Endodermal cell (in vitro differentiated cells): ENCODE measurements around the gene WWC1. TPM values are rescaled to one million over a fixed set of nuclear protein-coding genes. Genes with fewer than 3 reads are reported as not detected.

ENCODE experiments used
- DNase-seq: peaks from one replicate; pipeline ENCODE4 v3.0.0-alpha.2; 2017
- H3K27ac ChIP-seq: 2 replicates; pipeline ENCODE4 v1.5.1; 2013; ENCODE audit warnings: mild to moderate bottlenecking, low read depth, low read length, moderate library complexity
- H3K27me3 ChIP-seq: 2 replicates; pipeline ENCODE4 v1.6.1; 2013; ENCODE audit warnings: mild to moderate bottlenecking, low read length, moderate library complexity; ENCODE audit not compliant: insufficient read depth, control insufficient read depth, poor library complexity, severe bottlenecking
- H3K36me3 ChIP-seq: 2 replicates; pipeline ENCODE4 v1.7.0; 2013; ENCODE audit warnings: mild to moderate bottlenecking, low read length, moderate library complexity; ENCODE audit not compliant: control insufficient read depth, insufficient read depth
- H3K4me1 ChIP-seq: one replicate; pipeline ENCODE4 v1.7.0; 2013; ENCODE audit warnings: low read length; ENCODE audit not compliant: control insufficient read depth, insufficient read depth
- H3K4me3 ChIP-seq: 2 replicates; pipeline ENCODE4 v1.5.1; 2013; ENCODE audit warnings: mild to moderate bottlenecking, low read length, moderate library complexity
- H3K9ac ChIP-seq: 2 replicates; pipeline ENCODE4 v1.6.1; 2013; ENCODE audit warnings: mild to moderate bottlenecking, low read length, moderate library complexity; ENCODE audit not compliant: poor library complexity, severe bottlenecking; ENCODE audit errors: extremely low read depth
- H3K9me3 ChIP-seq: 2 replicates; pipeline ENCODE4 v1.6.1; 2013; ENCODE audit warnings: mild to moderate bottlenecking, low read length, moderate library complexity; ENCODE audit not compliant: control insufficient read depth
- H3K27ac Mint-ChIP-seq: 2 replicates; pipeline ENCODE4 v1.8.0; 2020; ENCODE audit warnings: mixed read lengths
- H3K27me3 Mint-ChIP-seq: 2 replicates; pipeline ENCODE4 v1.8.0; 2021; ENCODE audit warnings: mild to moderate bottlenecking, mixed read lengths; ENCODE audit not compliant: insufficient read depth
- H3K36me3 Mint-ChIP-seq: 2 replicates; pipeline ENCODE4 v1.8.0; 2020; ENCODE audit warnings: low read depth, mixed read lengths
- H3K4me1 Mint-ChIP-seq: 2 replicates; pipeline ENCODE4 v1.8.0; 2020; ENCODE audit warnings: mixed read lengths
- H3K4me3 Mint-ChIP-seq: 2 replicates; pipeline ENCODE4 v1.8.0; 2020; ENCODE audit warnings: mild to moderate bottlenecking, moderate library complexity, mixed read lengths
- H3K9me3 Mint-ChIP-seq: 2 replicates; pipeline ENCODE4 v1.8.0; 2020; ENCODE audit warnings: mild to moderate bottlenecking, mixed read lengths
- CTCF ChIP-seq: fragments of 200-600 bp; sonication (generic); conservative IDR thresholded peaks from 2 replicates; pipeline ENCODE4 v1.5.0; 2021; ENCODE audit warnings: antibody characterized with exemption, mild to moderate bottlenecking
- WGBS, 2 experiments: methylation state at CpG; one replicate each; pipeline versions ENCODE4 v1.1.5 to v1.1.7; 2013; ENCODE audit warnings: missing lambda C conversion rate in 2 of 2, mixed read lengths in 1 of 2; ENCODE audit not compliant: insufficient coverage in 1 of 2, insufficient read length in 1 of 2; 5-methylcytosine and 5-hydroxymethylcytosine counted together
- total RNA-seq, 2 donors: library from RNA; stranded (reverse); fragmentation: NEBNext Ultra II Directional in 1 of 2; extraction: Animal tissue kit (Norgen Biotek cat#: 25700) in 1 of 2; gene quantifications; 2 replicates in 1 of 2; 3 replicates in 1 of 2; pipeline ENCODE4 v1.2.1, GENCODE V29; 2021

The WWC1 gene
- total RNA-seq, 2 donors from 2014 or later = 18.4 to 20.3 TPM

- Mint-ChIP-seq H3K27ac (no peak overlapping the region), H3K4me3 (no peak overlapping the region), H3K27me3 (no peaks in the 10 kb centered on the region), H3K9me3 (no peaks in the 10 kb centered on the region), H3K36me3 (peaks cover 3% of the 10 kb centered on the region), H3K4me1 (no peaks in the 10 kb centered on the region)
- H3K4me3 ChIP-seq = no peak overlapping the region
- WGBS, 2 experiments = 97 to 98% methylated on average over 3 of the region's 3 CpGs
- no peaks in the 10 kb centered on the region for H3K27me3 ChIP-seq
- H3K9ac ChIP-seq = no peak overlapping the region
- no peak for TF ChIP-seq CTCF
- no peak for DNase-seq
- no peaks in the 10 kb centered on the region for H3K4me1 ChIP-seq
- H3K36me3 ChIP-seq = peaks cover 4% of the 10 kb centered on the region
- H3K27ac ChIP-seq = no peak overlapping the region
- H3K9me3 ChIP-seq = no peaks in the 10 kb centered on the region
These were observed 102.3 kb downstream of the WWC1 start for GRCh38 chr5:168393773-168394172.

GRCh38 chr5:168400429-168401220 lies 109.2 kb downstream of the WWC1 start:
- TF ChIP-seq CTCF = no peak
- Mint-ChIP-seq H3K27ac (no peak overlapping the region), H3K36me3 (peaks cover 9% of the 10 kb centered on the region), H3K4me3 (no peak overlapping the region), H3K9me3 (no peaks in the 10 kb centered on the region), H3K27me3 (no peaks in the 10 kb centered on the region), H3K4me1 (no peaks in the 10 kb centered on the region)
- Histone ChIP-seq H3K4me1 (no peaks in the 10 kb centered on the region), H3K36me3 (peaks cover 5% of the 10 kb centered on the region), H3K9ac (no peak overlapping the region), H3K27ac (no peak overlapping the region), H3K9me3 (no peaks in the 10 kb centered on the region), H3K4me3 (no peak overlapping the region), H3K27me3 (no peaks in the 10 kb centered on the region)
- WGBS, 2 experiments = 85 to 86% methylated on average over 2 to 4 of the region's 4 CpGs
- DNase-seq = no peak

- WGBS, 2 experiments = 89 to 92% methylated on average over 2 to 5 of the region's 5 CpGs
- Mint-ChIP-seq H3K4me1 (no peaks in the 10 kb centered on the region), H3K9me3 (no peaks in the 10 kb centered on the region), H3K27ac (no peak overlapping the region), H3K4me3 (no peak overlapping the region), H3K36me3 (peaks cover 11% of the 10 kb centered on the region), H3K27me3 (no peaks in the 10 kb centered on the region)
- no peaks in the 10 kb centered on the region for H3K27me3 ChIP-seq
- no peak for DNase-seq
- no peaks in the 10 kb centered on the region for H3K4me1 ChIP-seq
- H3K9ac ChIP-seq = no peak overlapping the region
- no peaks in the 10 kb centered on the region for H3K9me3 ChIP-seq
- H3K4me3 ChIP-seq = no peak overlapping the region
- H3K27ac ChIP-seq = no peak overlapping the region
- peaks cover 5% of the 10 kb centered on the region for H3K36me3 ChIP-seq
- TF ChIP-seq CTCF = no peak
These were observed 109.8 kb downstream of the WWC1 start for GRCh38 chr5:168401226-168401625.
